T-helper 1 cell treated with Interleukin-12 subunit alpha and Interleukin-12 subunit beta and Interleukin-4 antibody, amounts not matched to agents 30 μg/mL and 1 μg/mL, for 36 hours (primary cell): ENCODE measurements around the gene IPCEF1.
A peak's percentile ranks its signal among the peaks of the same experiment; 100 is the strongest.

ENCODE experiments used
- H3K27ac Mint-ChIP-seq: one replicate; pipeline ENCODE4 v1.8.0; 2021; ENCODE audit warnings: mild to moderate bottlenecking, mixed read lengths
- H3K27me3 Mint-ChIP-seq: one replicate; pipeline ENCODE4 v1.8.0; 2021; ENCODE audit warnings: low read depth, mixed read lengths
- H3K36me3 Mint-ChIP-seq: one replicate; pipeline ENCODE4 v1.8.0; 2021; ENCODE audit warnings: low read depth, mixed read lengths
- H3K4me1 Mint-ChIP-seq: one replicate; pipeline ENCODE4 v1.8.0; 2021; ENCODE audit warnings: low read depth, mixed read lengths
- H3K4me3 Mint-ChIP-seq: one replicate; pipeline ENCODE4 v1.8.0; 2021; ENCODE audit warnings: mild to moderate bottlenecking, moderate library complexity, mixed read lengths
- H3K9me3 Mint-ChIP-seq: one replicate; pipeline ENCODE4 v1.8.0; 2021; ENCODE audit warnings: mixed read lengths

IPCEF1 gene

DNA sequence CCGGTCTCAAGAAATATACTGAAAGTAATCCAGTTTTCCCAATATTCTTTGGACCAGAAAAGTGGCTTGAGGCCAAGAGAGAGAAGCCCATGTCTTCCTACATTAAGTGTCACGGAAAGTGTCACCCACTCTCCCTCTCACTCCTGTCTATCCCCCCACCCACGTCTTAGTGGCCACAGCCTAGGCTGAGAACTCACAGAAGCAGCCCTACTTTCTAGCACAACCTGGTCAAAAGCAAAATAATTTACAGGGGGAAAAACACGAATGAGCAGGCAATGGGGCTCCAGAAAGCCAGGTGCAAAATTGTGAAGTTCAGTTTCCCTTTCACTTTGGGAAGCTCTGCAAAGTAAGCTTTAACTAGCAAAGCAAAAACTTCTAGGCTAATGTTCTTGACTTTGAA lies 199.5 kb downstream of the IPCEF1 start:
- H3K27ac Mint-ChIP-seq, result peak overlapping the region; percentile 81
- H3K27me3 Mint-ChIP-seq, result no peaks in the 10 kb centered on the region
- peak overlapping the region; percentile 73 for H3K4me3 Mint-ChIP-seq
- no peaks in the 10 kb centered on the region for H3K9me3 Mint-ChIP-seq
- peaks cover 29% of the 10 kb centered on the region for H3K4me1 Mint-ChIP-seq
- H3K36me3 Mint-ChIP-seq, result peaks cover 2% of the 10 kb centered on the region

DNA sequence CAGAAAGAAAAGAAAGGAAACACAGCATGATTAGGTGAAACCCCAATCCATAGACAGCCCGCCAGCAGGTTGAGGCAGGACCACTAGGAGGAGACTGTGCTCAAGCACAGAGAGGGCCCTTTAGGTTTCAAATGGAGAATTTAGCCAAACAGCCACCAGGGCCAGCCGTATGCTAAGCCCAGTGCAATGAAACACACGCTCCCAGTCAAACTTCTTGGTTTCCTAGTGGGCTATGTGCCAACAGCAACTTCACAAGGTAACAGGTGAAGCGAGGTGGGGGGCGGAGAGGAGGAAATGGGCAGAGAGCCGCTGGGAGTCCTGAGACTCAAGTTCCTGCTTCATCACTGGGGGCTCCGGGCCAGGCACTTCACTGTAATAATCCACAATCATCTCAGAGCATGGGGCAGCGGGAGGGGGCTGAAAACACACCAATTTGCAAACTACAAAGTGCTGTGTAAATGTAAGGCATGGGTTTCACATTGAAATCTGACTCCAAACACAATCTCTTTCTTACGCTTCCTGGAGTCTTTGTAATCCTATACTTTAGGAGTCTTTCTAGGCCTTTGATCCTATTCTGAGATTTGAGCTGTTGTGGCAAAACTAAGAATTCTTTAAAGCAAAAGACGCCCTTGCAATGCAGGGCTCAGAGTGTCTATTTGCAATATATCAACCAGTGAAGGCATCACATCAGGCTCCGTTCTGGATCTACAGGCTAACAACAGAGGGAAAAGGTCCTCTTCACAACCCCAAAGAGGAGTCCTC lies 200.3 kb downstream of the IPCEF1 start:
- H3K36me3 Mint-ChIP-seq, result peaks cover 2% of the 10 kb centered on the region
- peak overlapping the region; percentile 57 for H3K4me3 Mint-ChIP-seq
- H3K27ac Mint-ChIP-seq, result peak overlapping the region; percentile 81
- peaks cover 29% of the 10 kb centered on the region for H3K4me1 Mint-ChIP-seq
- no peaks in the 10 kb centered on the region for H3K9me3 Mint-ChIP-seq
- H3K27me3 Mint-ChIP-seq, result no peaks in the 10 kb centered on the region

DNA sequence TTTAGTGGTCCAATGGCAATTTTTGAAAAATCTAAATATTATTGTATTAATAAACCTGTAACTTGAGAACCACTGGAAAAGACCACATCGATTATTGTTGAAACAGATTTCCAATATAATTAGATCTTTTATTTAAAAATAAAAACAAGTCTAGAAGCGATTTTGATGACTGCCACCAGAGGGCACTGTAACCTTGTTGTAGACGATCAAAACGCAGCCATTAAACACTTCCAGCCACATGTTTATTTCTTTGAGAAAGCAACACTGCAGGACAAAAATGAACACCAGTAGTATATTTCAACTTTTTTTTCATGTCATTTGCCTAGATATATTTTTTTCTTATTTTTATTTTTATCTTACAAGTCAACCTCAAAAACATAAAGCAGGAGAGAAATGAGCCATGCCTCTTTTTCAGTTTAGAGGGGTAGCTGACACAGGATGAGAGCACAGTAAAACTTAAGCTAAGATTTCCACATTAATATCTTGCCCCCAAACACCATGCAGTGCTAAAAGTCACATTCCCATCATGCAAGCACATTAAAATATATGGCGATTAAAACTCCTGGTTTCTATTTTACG lies 202.1 kb downstream of the IPCEF1 start:
- H3K9me3 Mint-ChIP-seq, result no peaks in the 10 kb centered on the region
- H3K27ac Mint-ChIP-seq, result no peak overlapping the region
- H3K36me3 Mint-ChIP-seq, result peaks cover 2% of the 10 kb centered on the region
- peaks cover 4% of the 10 kb centered on the region for H3K27me3 Mint-ChIP-seq
- no peak overlapping the region for H3K4me3 Mint-ChIP-seq
- peaks cover 26% of the 10 kb centered on the region for H3K4me1 Mint-ChIP-seq

DNA sequence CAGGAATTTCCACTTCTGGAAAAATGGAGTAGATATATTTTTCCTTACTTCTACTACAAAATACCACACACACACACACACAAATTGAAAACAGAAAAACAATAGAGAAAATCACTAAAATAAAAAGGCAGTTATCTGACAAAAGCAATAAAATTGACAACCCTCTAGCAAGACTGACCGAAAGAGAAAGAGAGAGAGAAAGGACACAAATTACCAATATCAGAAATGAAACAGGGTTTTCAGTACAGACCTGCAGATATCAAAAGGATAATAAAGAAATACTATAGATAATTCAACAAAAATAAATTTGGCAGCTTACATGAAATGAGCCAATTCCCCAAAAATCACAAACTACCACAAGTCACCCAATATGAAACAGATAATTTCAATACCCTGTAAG lies 212.8 kb downstream of the IPCEF1 start:
- Mint-ChIP-seq H3K27ac (no peak overlapping the region), H3K27me3 (peaks cover 22% of the 10 kb centered on the region), H3K9me3 (no peaks in the 10 kb centered on the region), H3K4me1 (no peaks in the 10 kb centered on the region), H3K4me3 (no peak overlapping the region), H3K36me3 (no peaks in the 10 kb centered on the region)

DNA sequence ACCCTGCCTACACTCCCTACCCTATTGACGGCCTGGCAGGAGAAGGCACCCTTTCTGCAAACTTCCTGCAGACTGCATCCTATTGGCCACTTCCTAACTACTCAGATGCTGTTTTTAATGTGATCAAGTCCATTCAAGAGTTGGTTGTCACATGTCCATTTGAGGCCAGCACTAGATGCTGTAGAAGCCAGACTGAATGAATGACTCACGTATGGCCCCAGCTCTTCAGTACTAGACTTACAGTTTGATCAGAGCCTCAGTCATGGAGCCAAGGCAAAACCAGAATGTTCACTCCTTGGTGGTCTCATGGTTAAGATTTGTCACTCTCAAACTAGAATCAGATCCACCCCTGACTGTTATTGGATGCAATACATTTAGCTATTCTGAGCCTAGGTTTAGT lies 215.9 kb downstream of the IPCEF1 start:
- Mint-ChIP-seq H3K9me3 (no peaks in the 10 kb centered on the region), H3K27me3 (peaks cover 17% of the 10 kb centered on the region), H3K4me3 (no peak overlapping the region), H3K36me3 (no peaks in the 10 kb centered on the region), H3K27ac (no peak overlapping the region), H3K4me1 (no peaks in the 10 kb centered on the region)

DNA sequence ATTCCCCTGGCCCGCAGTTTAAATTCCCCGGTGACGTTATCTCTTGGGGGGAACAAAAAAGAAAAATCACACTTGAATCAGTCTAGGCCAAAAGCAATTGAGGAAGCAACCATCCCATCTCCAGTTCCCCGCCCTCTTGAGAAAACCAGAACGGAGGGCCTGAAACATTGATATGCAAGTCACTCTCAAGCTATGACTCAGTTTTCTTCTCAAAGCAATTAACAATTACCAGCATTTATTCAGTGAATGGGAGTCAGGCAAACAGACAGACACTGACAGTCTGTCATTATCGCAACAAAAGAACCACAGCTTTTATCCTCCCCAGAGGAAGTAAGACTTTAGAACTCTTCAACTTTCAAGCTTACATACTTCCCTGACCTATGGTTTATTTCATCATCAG lies 216.7 kb downstream of the IPCEF1 start:
- H3K4me1 Mint-ChIP-seq, result no peaks in the 10 kb centered on the region
- H3K27me3 Mint-ChIP-seq, result peaks cover 10% of the 10 kb centered on the region
- no peaks in the 10 kb centered on the region for H3K36me3 Mint-ChIP-seq
- H3K9me3 Mint-ChIP-seq, result no peaks in the 10 kb centered on the region
- H3K27ac Mint-ChIP-seq, result no peak overlapping the region
- H3K4me3 Mint-ChIP-seq, result no peak overlapping the region

DNA sequence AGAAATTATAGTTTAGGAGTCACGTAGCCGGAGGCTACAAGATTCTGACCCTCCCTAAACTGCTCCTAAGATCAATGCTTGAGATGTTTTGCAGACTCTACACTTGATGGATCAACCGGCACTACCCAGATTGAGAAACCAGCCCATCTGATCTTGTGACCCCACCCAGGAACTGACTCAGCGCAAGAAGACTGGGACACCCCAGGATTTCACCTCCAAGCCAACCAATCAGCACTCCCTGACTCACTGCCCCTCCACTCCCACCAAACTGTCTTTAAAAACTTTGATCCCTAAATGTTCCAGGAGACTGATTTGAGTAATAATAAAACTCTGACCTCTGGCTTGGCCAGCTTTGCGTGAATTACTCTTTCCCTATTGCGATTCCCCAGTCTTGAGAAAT lies 217.8 kb downstream of the IPCEF1 start:
- H3K27me3 Mint-ChIP-seq, result peaks cover 7% of the 10 kb centered on the region
- no peaks in the 10 kb centered on the region for H3K36me3 Mint-ChIP-seq
- no peak overlapping the region for H3K27ac Mint-ChIP-seq
- no peaks in the 10 kb centered on the region for H3K9me3 Mint-ChIP-seq
- no peaks in the 10 kb centered on the region for H3K4me1 Mint-ChIP-seq
- no peak overlapping the region for H3K4me3 Mint-ChIP-seq

DNA sequence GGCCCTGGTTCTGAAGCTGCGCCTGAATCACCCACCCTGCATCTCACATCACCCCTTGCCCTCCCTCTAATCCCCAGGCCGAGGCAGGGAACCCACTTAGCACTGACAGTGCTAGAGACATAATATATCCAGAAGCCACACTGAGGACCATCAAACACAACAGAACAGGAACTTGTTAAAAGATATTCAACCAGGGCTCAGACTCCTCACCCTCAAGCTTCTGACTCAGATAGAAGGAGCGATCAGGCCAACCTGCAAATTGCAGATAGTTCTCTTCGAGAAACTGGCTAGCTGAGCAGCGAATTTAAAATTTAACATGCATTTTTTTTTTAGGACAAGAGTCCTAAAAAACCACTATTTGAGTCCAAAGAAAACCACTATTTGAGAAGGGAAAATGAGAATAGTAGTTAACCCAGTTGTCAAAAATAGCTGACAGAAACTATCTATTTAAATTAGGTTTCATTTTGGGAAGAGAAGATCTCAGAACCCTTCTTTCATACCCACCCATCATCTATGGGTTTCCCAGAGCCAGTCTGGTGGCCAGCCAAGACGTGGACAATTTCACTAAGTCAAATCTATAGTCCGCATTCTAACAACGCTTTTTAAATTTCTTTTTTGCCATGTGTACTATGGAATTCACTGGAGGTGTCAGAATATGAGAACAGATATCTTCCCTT lies 222.0 kb downstream of the IPCEF1 start:
- H3K4me3 Mint-ChIP-seq, result no peak overlapping the region
- H3K36me3 Mint-ChIP-seq, result no peaks in the 10 kb centered on the region
- H3K27me3 Mint-ChIP-seq, result no peaks in the 10 kb centered on the region
- H3K9me3 Mint-ChIP-seq, result no peaks in the 10 kb centered on the region
- no peak overlapping the region for H3K27ac Mint-ChIP-seq
- no peaks in the 10 kb centered on the region for H3K4me1 Mint-ChIP-seq

DNA sequence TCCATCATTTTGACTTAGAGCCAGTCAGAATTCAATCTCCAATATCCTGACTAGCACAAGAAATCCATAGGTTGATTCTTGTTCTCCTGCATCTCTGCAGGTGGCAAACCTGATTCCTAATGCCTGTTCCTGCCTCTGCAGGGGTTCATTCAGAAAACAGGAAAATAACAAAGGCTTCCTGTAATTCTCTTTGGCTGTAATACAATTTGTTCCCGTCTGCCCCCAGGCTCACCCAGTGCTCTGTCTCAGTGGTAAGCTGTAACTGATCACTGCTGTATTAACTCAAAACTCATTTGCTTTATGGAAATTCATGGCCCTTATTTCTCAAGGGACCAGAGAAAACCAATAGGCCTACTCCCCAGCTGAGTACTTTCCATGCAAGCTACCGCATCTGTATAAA lies 228.9 kb downstream of the IPCEF1 start:
- Mint-ChIP-seq H3K36me3 (no peaks in the 10 kb centered on the region), H3K4me3 (no peak overlapping the region), H3K27ac (no peak overlapping the region), H3K4me1 (no peaks in the 10 kb centered on the region), H3K9me3 (no peaks in the 10 kb centered on the region), H3K27me3 (no peaks in the 10 kb centered on the region)

DNA sequence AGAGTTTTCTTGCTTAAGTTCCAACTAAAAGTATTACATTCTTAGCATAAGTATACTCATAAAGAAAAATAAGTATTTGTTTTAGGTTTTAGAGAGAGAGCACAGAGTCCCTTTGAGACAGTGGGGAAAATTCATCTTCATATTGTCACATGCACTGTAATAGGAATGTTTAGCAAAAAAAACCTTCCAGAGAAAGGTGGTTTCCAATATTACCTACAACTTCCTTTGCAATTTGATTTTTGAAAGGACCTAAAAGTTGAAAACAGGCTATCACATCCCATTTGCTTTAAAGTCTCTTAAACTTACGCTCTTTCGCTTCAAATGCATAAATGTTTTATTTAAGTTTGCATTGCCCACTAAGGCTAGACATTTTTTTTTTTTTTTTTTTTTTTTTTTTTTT lies 231.2 kb downstream of the IPCEF1 start:
- Mint-ChIP-seq H3K27me3 (no peaks in the 10 kb centered on the region), H3K4me3 (no peak overlapping the region)

DNA sequence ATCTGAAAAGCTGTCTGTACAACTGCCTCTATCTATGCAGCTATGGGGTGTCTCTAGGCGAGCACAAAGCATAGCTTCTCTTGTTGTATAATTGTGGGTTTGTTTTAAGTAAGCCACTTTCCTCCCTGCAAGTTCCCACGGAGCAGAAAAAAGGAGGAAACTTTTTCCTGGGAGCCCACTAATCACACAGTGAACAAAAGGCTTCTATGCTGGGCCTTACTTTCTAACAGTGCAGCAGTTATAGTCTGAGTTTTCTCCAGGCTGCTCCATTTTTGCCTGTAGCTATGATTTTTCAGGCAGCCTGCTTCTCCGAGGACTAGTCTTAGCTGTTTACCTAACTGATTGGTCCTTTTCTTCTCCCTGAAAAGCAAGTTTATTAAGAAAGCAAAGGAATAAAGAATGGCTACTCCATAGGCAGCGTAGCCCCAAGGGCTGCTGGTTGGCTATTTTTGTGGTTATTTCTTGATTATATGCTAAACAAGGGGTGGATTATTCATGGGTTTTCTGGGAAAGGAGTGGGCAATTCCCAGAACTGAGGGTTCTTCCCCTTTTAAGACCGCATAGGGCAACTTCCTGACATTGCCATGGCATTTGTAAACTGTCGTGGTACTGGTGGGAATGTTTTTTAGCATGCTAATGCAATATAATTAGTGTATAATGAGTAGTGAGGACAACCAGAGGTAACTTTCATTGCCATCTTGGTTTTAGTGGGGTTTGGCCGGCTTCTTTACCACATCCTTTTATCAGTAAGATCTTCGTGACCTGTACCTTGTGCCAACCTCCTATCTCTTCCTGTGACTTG lies 233.2 kb downstream of the IPCEF1 start:
- H3K4me1 Mint-ChIP-seq, result no peaks in the 10 kb centered on the region
- H3K27me3 Mint-ChIP-seq, result peaks cover 4% of the 10 kb centered on the region
- no peaks in the 10 kb centered on the region for H3K36me3 Mint-ChIP-seq
- H3K4me3 Mint-ChIP-seq, result no peak overlapping the region
- no peaks in the 10 kb centered on the region for H3K9me3 Mint-ChIP-seq
- no peak overlapping the region for H3K27ac Mint-ChIP-seq

More for the DNA sequence above, 231.2 kb downstream of the IPCEF1 start:
- Mint-ChIP-seq H3K4me1 (no peaks in the 10 kb centered on the region), H3K36me3 (no peaks in the 10 kb centered on the region), H3K27ac (no peak overlapping the region), H3K9me3 (no peaks in the 10 kb centered on the region)

DNA sequence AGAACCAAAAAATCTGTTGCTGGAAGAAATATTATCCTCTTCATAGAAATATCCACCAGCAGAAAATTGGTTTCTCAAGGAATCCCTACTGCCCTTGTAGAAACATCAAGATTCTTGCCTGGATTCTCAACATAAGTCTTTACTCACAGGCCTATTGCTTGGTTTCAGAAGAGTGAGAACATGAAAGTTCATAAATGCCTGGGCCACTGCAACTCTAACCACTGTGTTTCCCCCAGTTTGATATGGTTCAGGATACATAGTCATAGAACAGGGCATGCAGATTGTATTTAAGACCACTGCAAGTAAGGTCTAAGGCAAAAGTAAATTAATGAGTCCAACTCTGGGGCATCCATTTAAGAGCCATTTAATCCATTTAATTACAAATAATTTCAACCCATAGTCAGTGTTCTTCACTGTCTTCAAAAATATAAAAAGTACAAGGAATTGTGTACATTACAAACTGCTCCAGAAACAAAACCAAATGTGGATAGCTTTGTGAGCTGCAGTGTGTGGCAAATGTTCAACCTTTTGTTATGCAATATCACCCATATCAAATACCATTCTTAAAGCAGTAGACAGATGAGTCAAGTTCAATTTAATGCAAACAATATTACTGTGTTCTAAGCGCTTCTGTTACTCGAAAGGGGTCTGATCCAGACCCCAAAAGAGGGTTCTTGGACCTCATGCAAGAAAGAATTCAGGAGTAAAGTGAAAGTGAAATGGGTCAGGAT lies 234.2 kb downstream of the IPCEF1 start:
- peaks cover 4% of the 10 kb centered on the region for H3K27me3 Mint-ChIP-seq
- H3K36me3 Mint-ChIP-seq, result no peaks in the 10 kb centered on the region
- H3K9me3 Mint-ChIP-seq, result no peaks in the 10 kb centered on the region
- H3K4me1 Mint-ChIP-seq, result no peaks in the 10 kb centered on the region
- no peak overlapping the region for H3K27ac Mint-ChIP-seq
- H3K4me3 Mint-ChIP-seq, result no peak overlapping the region

DNA sequence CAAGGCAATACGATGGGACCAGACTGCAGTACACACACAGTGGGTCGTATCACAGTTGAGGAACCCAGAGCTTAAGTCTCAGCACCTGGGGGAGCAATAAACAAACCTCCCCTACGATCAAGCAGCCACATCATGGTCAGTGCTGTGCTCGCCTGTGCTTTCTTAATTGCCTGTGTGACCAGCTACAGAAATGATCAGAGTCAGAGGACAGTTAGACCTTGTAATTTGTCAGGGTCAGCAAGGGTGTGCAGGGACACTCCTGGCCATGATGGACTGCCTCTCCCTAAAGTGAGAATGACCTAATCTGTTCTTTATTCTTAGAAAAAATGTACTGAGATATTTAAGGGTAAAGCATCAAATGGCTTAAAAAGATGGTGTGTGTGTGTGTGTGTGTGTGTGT lies 239.1 kb downstream of the IPCEF1 start:
- Mint-ChIP-seq H3K27ac (no peak overlapping the region), H3K4me1 (no peaks in the 10 kb centered on the region), H3K36me3 (no peaks in the 10 kb centered on the region), H3K9me3 (no peaks in the 10 kb centered on the region), H3K27me3 (peaks cover 4% of the 10 kb centered on the region), H3K4me3 (no peak overlapping the region)

DNA sequence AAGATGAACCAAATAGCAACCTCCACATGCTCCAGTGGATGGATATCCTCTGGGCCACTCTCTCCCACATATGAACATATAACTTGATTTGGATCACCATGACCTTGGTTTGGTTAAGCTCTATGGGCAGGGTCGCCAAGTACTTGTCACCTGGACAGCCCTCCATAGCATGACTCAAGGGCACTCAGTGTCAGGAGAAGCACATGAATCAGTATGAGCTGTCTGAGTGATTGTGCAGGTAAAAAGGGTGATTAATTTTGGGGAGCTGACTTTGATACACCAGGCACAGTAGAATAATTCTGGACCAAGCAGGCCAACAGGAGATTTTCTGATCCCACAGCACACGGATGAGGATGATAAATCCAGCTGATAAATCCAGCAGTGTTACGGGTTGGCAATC lies 243.2 kb downstream of the IPCEF1 start:
- Mint-ChIP-seq H3K4me1 (no peaks in the 10 kb centered on the region), H3K36me3 (no peaks in the 10 kb centered on the region), H3K4me3 (no peak overlapping the region), H3K9me3 (no peaks in the 10 kb centered on the region), H3K27ac (no peak overlapping the region), H3K27me3 (no peaks in the 10 kb centered on the region)
